ENCODE results near the gene DUSP28. TPM values are rescaled to one million over a fixed set of nuclear protein-coding genes. Genes with fewer than 3 reads are reported as not detected.
"Not testable (repeated sequence)": the region's sequence is repeated elsewhere in the genome, so short reads cannot be mapped to it uniquely, and the experiment has no call there.

Gene DUSP28
- total and polyA plus RNA-seq, 4 donors, result 1.9 to 4.1 (median 3.0) TPM

DNA sequence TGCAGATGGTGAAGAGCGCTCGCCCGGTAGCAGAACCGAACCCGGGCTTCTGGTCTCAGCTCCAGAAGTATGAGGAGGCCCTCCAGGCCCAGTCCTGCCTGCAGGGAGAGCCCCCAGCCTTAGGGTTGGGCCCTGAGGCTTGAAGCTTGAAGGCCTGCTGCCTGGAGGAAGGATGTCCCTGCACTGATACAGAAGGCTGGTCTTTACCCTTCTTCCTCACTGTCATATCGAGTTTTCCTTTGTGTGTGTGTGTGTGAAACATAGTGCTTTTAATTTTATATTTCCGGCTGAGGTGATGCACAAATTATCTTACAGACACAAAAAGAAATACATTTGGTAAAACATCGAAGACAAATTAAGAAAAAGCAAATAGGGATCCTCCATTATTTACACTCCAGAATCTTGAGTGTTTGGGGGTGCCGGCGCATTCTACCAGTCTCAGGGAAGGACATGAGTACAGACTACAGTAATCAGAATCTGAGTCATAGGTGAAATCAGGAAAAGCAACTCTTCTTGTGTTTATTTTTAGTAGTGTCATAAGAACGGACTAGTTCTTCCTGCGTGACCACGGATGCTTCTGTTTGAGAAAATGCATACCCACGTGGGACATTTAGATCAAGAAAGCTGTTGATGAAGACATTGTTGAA is 1.3 kb downstream of the DUSP28 start:
- DNase-seq (ENCODE audit: low spot score), result no peak
- TF ChIP-seq, protein P1, sequence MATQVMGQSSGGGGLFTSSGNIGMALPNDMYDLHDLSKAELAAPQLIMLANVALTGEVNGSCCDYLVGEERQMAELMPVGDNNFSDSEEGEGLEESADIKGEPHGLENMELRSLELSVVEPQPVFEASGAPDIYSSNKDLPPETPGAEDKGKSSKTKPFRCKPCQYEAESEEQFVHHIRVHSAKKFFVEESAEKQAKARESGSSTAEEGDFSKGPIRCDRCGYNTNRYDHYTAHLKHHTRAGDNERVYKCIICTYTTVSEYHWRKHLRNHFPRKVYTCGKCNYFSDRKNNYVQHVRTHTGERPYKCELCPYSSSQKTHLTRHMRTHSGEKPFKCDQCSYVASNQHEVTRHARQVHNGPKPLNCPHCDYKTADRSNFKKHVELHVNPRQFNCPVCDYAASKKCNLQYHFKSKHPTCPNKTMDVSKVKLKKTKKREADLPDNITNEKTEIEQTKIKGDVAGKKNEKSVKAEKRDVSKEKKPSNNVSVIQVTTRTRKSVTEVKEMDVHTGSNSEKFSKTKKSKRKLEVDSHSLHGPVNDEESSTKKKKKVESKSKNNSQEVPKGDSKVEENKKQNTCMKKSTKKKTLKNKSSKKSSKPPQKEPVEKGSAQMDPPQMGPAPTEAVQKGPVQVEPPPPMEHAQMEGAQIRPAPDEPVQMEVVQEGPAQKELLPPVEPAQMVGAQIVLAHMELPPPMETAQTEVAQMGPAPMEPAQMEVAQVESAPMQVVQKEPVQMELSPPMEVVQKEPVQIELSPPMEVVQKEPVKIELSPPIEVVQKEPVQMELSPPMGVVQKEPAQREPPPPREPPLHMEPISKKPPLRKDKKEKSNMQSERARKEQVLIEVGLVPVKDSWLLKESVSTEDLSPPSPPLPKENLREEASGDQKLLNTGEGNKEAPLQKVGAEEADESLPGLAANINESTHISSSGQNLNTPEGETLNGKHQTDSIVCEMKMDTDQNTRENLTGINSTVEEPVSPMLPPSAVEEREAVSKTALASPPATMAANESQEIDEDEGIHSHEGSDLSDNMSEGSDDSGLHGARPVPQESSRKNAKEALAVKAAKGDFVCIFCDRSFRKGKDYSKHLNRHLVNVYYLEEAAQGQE (IDR thresholded peaks at IDR 0.05), result peak; percentile 58
- TF ChIP-seq TAF1 (conservative IDR thresholded peaks at IDR 0.05), result peak; percentile 66
- no peak for TF ChIP-seq JUND (IDR thresholded peaks at IDR 0.05)
- Histone ChIP-seq H3K27me3 (ENCODE audit: control insufficient read depth in 4 of 4, insufficient read depth in 4 of 4, low read length in 3 of 4) (no peaks in the 10 kb centered on the region), H3K9me3 (ENCODE audit: control insufficient read depth in 4 of 4, low read length in 3 of 4) (no peaks in the 10 kb centered on the region), H3K4me1 (ENCODE audit: control insufficient read depth in 4 of 4, insufficient read depth in 4 of 4, low read length in 3 of 4) (peaks cover 19 to 48% (median 29%) of the 10 kb centered on the region in 4 donors), H3K36me3 (ENCODE audit: control insufficient read depth in 4 of 4, insufficient read depth in 3 of 4, low read depth in 1 of 4, low read length in 3 of 4) (no peaks in the 10 kb centered on the region), H3K27ac (ENCODE audit: low read depth in 1 of 2, low read length in 2 of 2) (peak overlapping the region; percentile 99), H3K9ac (ENCODE audit: low read depth in 1 of 2, low read length in 2 of 2) (peak overlapping the region in 1 of 2 donors; percentile 36), H3K4me3 (ENCODE audit: low read depth in 1 of 3, low read length in 3 of 3) (peak overlapping the region; percentile 20 to 61 (median 52))
- 28% methylated on average over 14 of the region's 14 CpGs for WGBS

DNA sequence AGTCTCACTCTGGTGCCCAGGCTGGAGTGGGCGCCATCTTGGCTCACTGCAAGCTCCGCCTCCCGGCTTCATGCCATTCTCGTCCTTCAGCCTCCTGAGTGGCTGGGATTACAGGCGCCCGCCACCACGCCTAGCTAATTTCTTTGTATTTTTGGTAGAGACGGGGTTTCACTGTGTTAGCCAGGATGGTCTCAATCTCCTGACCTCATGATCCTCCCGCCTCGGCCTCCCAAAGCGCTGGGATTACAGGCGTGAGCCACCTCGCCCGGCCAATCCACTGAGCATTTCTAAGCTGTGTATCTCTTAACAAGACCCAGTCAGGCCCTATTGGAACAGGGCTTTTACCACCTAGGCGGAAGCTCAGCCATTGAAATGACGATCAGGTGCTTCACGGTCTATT is 3.1 kb downstream of the DUSP28 start:
- H3K9ac ChIP-seq (ENCODE audit: low read depth in 1 of 2, low read length in 2 of 2); H3K4me3 ChIP-seq (ENCODE audit: low read depth in 1 of 3, low read length in 3 of 3); H3K36me3 ChIP-seq (ENCODE audit: control insufficient read depth in 4 of 4, insufficient read depth in 3 of 4, low read depth in 1 of 4, low read length in 3 of 4); H3K27ac ChIP-seq (ENCODE audit: low read depth in 1 of 2, low read length in 2 of 2); DNase-seq (ENCODE audit: low spot score); H3K9me3 ChIP-seq (ENCODE audit: control insufficient read depth in 4 of 4, low read length in 3 of 4); H3K27me3 ChIP-seq (ENCODE audit: control insufficient read depth in 4 of 4, insufficient read depth in 4 of 4, low read length in 3 of 4): not testable (repeated sequence)
- H3K4me1 ChIP-seq (ENCODE audit: control insufficient read depth in 4 of 4, insufficient read depth in 4 of 4, low read length in 3 of 4), result peaks cover 16 to 53% (median 41%) of the 10 kb centered on the region in 4 donors
- 98% methylated on average over 17 of the region's 17 CpGs for WGBS

DNA sequence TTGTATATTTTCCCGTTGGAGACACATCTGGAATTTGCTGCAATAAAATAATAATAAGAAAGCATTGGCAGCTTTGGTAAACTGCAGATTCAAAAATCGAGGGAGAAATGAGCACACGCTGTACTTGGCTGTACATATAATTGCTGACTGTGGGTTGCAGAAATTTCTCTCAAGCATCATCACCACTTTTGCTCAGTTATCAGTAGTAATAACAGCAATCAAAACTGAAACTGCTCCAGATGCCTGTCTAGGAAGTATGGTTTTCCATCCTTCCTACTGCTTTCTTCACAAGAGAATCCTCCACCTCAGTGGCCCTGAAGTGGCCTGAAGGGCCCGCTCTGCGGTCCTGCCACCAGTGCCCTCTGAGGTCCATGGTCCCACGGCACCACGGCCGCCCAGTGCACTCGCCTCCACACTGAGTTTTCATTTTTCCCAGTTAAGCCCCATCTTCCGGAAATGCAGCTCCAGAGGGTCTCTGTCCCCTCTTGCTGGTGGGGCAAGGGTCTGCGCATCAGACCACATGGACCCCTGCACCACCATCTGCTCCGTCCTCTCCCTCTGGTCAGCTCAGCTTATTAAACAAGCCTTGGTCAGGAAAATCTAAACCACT is 3.9 kb downstream of the DUSP28 start:
- H3K9ac ChIP-seq (ENCODE audit: low read depth in 1 of 2, low read length in 2 of 2), result no peak overlapping the region
- WGBS, result 94% methylated on average over 12 of the region's 12 CpGs
- no peak overlapping the region for H3K4me3 ChIP-seq (ENCODE audit: low read depth in 1 of 3, low read length in 3 of 3)
- no peak for DNase-seq (ENCODE audit: low spot score)
- no peaks in the 10 kb centered on the region for H3K36me3 ChIP-seq (ENCODE audit: control insufficient read depth in 4 of 4, insufficient read depth in 3 of 4, low read depth in 1 of 4, low read length in 3 of 4)
- H3K27me3 ChIP-seq (ENCODE audit: control insufficient read depth in 4 of 4, insufficient read depth in 4 of 4, low read length in 3 of 4), result no peaks in the 10 kb centered on the region
- H3K27ac ChIP-seq (ENCODE audit: low read depth in 1 of 2, low read length in 2 of 2), result no peak overlapping the region
- H3K4me1 ChIP-seq (ENCODE audit: control insufficient read depth in 4 of 4, insufficient read depth in 4 of 4, low read length in 3 of 4), result peaks cover 16 to 48% (median 37%) of the 10 kb centered on the region in 4 donors
- TF ChIP-seq RXRA (IDR thresholded peaks at IDR 0.05), result no peak
- TF ChIP-seq, protein P2, sequence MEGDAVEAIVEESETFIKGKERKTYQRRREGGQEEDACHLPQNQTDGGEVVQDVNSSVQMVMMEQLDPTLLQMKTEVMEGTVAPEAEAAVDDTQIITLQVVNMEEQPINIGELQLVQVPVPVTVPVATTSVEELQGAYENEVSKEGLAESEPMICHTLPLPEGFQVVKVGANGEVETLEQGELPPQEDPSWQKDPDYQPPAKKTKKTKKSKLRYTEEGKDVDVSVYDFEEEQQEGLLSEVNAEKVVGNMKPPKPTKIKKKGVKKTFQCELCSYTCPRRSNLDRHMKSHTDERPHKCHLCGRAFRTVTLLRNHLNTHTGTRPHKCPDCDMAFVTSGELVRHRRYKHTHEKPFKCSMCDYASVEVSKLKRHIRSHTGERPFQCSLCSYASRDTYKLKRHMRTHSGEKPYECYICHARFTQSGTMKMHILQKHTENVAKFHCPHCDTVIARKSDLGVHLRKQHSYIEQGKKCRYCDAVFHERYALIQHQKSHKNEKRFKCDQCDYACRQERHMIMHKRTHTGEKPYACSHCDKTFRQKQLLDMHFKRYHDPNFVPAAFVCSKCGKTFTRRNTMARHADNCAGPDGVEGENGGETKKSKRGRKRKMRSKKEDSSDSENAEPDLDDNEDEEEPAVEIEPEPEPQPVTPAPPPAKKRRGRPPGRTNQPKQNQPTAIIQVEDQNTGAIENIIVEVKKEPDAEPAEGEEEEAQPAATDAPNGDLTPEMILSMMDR (IDR thresholded peaks at IDR 0.05; ENCODE audit: low read depth, low read length, missing input control), result no peak
- TF ChIP-seq YY1 (IDR thresholded peaks at IDR 0.05), result no peak
- TF ChIP-seq, protein P3, sequence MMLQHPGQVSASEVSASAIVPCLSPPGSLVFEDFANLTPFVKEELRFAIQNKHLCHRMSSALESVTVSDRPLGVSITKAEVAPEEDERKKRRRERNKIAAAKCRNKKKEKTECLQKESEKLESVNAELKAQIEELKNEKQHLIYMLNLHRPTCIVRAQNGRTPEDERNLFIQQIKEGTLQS (IDR thresholded peaks at IDR 0.05), result no peak
- TF ChIP-seq, protein P4, sequence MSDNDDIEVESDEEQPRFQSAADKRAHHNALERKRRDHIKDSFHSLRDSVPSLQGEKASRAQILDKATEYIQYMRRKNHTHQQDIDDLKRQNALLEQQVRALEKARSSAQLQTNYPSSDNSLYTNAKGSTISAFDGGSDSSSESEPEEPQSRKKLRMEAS (IDR thresholded peaks at IDR 0.05), result no peak
- TF ChIP-seq, protein P1 (IDR thresholded peaks at IDR 0.05), result no peak
- TF ChIP-seq GABPA (IDR thresholded peaks at IDR 0.05 in 1 of 2, conservative IDR thresholded peaks at IDR 0.05 in 1 of 2), result no peak
- TF ChIP-seq EGR1 (IDR thresholded peaks at IDR 0.05; ENCODE audit: low read depth in 2 of 2), result no peak
- TF ChIP-seq FOXA1 (IDR thresholded peaks at IDR 0.05), result no peak
- no peak for TF ChIP-seq TAF1 (conservative IDR thresholded peaks at IDR 0.05)
- no peak for TF ChIP-seq JUND (IDR thresholded peaks at IDR 0.05)
- no peak for TF ChIP-seq RAD21 (IDR thresholded peaks at IDR 0.05)
- no peak for TF ChIP-seq NR2F2 (IDR thresholded peaks at IDR 0.05)
- no peak for TF ChIP-seq HNF4A (conservative IDR thresholded peaks at IDR 0.05)
- TF ChIP-seq SP1 (IDR thresholded peaks at IDR 0.05), result no peak
- no peak for TF ChIP-seq FOXA2 (IDR thresholded peaks at IDR 0.05)
- no peaks in the 10 kb centered on the region for H3K9me3 ChIP-seq (ENCODE audit: control insufficient read depth in 4 of 4, low read length in 3 of 4)
